ENCODE data around the gene IL22RA2. TPM values are rescaled to one million over a fixed set of nuclear protein-coding genes. Genes with fewer than 3 reads are reported as not detected.

IL22RA2 gene
- total RNA-seq, 1 experiment from 2014 or later, result not detected

DNA sequence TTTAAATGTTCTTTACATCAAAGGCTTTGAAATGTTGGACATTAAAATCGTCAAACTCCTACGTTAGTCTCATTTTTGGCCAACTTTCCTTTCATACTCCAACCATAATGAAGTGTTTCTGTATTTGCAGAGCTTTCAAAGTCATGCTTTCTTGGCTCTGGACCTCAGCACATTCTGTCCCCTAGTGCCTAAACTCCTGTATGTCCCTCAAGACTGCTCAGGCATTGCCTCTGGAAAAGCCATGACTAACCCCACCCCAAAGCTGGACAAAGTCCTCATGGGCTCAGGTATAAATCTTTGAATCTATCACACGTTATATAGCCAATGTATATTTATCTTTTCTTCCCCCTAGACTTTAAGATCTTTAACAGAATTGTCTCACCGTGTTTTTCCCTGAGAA lies 26.8 kb upstream of the IL22RA2 start:
- Histone ChIP-seq H3K4me1 (ENCODE audit: insufficient read depth, low read length, poor library complexity, severe bottlenecking) (no peaks in the 10 kb centered on the region), H3K36me3 (ENCODE audit: insufficient read depth, low read length, poor library complexity, severe bottlenecking) (peaks cover 25% of the 10 kb centered on the region), H3K4me3 (ENCODE audit: low read depth, low read length, poor library complexity, severe bottlenecking) (no peak overlapping the region), H3K9me3 (ENCODE audit: low read depth, low read length, poor library complexity, severe bottlenecking) (no peaks in the 10 kb centered on the region), H3K27me3 (replicated peaks; ENCODE audit: insufficient read depth, low read depth, low read length, poor library complexity) (no peaks in the 10 kb centered on the region), H3K27ac (ENCODE audit: low read depth, low read length, poor library complexity, severe bottlenecking) (no peak overlapping the region)
- DNase-seq (ENCODE audit: low spot score), result no peak
- no TSS peak for BruUV-seq (replicated peaks)
- ChIA-PET POLR2A (ENCODE audit: low non-redundant PET) (no interaction called here), CTCF (no interaction called here)
- intact Hi-C loops (cut with micrococcal nuclease; ENCODE audit: unreplicated experiment), result no loop called here
- TF ChIP-seq EZH2 (IDR thresholded peaks at IDR 0.05; ENCODE audit: borderline replicate concordance, low read depth, low read length, poor library complexity, severe bottlenecking), result no peak
- TF ChIP-seq, protein P1, sequence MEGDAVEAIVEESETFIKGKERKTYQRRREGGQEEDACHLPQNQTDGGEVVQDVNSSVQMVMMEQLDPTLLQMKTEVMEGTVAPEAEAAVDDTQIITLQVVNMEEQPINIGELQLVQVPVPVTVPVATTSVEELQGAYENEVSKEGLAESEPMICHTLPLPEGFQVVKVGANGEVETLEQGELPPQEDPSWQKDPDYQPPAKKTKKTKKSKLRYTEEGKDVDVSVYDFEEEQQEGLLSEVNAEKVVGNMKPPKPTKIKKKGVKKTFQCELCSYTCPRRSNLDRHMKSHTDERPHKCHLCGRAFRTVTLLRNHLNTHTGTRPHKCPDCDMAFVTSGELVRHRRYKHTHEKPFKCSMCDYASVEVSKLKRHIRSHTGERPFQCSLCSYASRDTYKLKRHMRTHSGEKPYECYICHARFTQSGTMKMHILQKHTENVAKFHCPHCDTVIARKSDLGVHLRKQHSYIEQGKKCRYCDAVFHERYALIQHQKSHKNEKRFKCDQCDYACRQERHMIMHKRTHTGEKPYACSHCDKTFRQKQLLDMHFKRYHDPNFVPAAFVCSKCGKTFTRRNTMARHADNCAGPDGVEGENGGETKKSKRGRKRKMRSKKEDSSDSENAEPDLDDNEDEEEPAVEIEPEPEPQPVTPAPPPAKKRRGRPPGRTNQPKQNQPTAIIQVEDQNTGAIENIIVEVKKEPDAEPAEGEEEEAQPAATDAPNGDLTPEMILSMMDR (conservative IDR thresholded peaks at IDR 0.05; ENCODE audit: low read depth, low read length), result no peak

- no peak for TF ChIP-seq EZH2 (IDR thresholded peaks at IDR 0.05; ENCODE audit: borderline replicate concordance, low read depth, low read length, poor library complexity, severe bottlenecking)
- TF ChIP-seq, protein P1 (conservative IDR thresholded peaks at IDR 0.05; ENCODE audit: low read depth, low read length), result no peak
- Histone ChIP-seq H3K4me3 (ENCODE audit: low read depth, low read length, poor library complexity, severe bottlenecking) (no peak overlapping the region), H3K36me3 (ENCODE audit: insufficient read depth, low read length, poor library complexity, severe bottlenecking) (peaks cover 8% of the 10 kb centered on the region), H3K9me3 (ENCODE audit: low read depth, low read length, poor library complexity, severe bottlenecking) (no peaks in the 10 kb centered on the region), H3K27ac (ENCODE audit: low read depth, low read length, poor library complexity, severe bottlenecking) (no peak overlapping the region), H3K4me1 (ENCODE audit: insufficient read depth, low read length, poor library complexity, severe bottlenecking) (no peaks in the 10 kb centered on the region), H3K27me3 (replicated peaks; ENCODE audit: insufficient read depth, low read depth, low read length, poor library complexity) (no peaks in the 10 kb centered on the region)
- intact Hi-C loops (cut with micrococcal nuclease; ENCODE audit: unreplicated experiment), result no loop called here
- ChIA-PET POLR2A (ENCODE audit: low non-redundant PET) (no interaction called here), CTCF (no interaction called here)
- DNase-seq (ENCODE audit: low spot score), result no peak
- BruUV-seq (replicated peaks), result no TSS peak
Measured at GRCh38 chr6:137197684-137198645, 24.5 kb upstream of the IL22RA2 start.

DNA sequence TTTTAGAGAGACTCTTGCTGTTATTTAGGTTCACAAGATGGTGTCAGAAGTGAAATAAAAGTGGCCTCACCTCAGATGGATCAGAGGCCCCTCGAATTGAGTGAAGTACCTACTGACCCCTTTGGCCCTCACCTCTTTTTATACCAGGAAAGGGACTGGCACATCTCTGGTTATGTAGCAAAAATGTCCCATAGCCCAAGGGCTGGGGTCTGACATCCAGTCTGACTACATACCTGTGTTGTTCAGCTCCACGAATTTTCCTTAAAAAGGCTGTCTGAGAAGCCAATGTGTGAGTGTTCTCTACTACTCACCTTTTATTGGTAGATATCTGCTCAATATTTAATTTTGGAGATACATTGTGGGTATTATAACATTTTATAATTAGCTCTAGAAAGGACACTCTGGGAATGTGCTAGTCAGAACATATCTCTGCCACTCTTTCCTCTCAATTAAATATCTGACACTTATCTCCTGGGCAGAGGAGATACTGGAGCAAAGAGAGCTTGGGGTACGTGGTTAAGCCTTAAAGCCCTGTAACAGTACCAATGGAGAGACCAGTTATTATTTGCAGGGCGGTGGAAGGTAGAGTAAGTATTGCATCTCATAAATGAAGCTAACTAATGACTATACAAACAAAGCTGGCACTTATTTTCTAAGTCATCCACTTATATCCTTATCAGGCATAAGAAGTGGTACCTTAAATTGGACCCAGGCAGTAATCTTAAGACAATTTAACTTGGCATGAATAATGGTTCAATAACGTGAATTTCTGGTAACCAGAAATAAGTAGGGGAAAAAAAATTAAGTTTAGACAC lies 20.0 kb upstream of the IL22RA2 start:
- intact Hi-C loops (cut with micrococcal nuclease; ENCODE audit: unreplicated experiment), result no loop called here
- no TSS peak for BruUV-seq (replicated peaks)
- POLR2A ChIA-PET (ENCODE audit: low non-redundant PET), result no interaction called here

More for the DNA sequence above, 20.0 kb upstream of the IL22RA2 start:
- H3K27me3 ChIP-seq (replicated peaks; ENCODE audit: insufficient read depth, low read depth, low read length, poor library complexity), result no peaks in the 10 kb centered on the region
- H3K27ac ChIP-seq (ENCODE audit: low read depth, low read length, poor library complexity, severe bottlenecking), result no peak overlapping the region
- H3K9me3 ChIP-seq (ENCODE audit: low read depth, low read length, poor library complexity, severe bottlenecking), result peaks cover 13% of the 10 kb centered on the region
- H3K4me1 ChIP-seq (ENCODE audit: insufficient read depth, low read length, poor library complexity, severe bottlenecking), result no peaks in the 10 kb centered on the region
- CTCF ChIA-PET, result no interaction called here
- TF ChIP-seq, protein P1 (conservative IDR thresholded peaks at IDR 0.05; ENCODE audit: low read depth, low read length), result no peak
- TF ChIP-seq EZH2 (IDR thresholded peaks at IDR 0.05; ENCODE audit: borderline replicate concordance, low read depth, low read length, poor library complexity, severe bottlenecking), result no peak
- H3K4me3 ChIP-seq (ENCODE audit: low read depth, low read length, poor library complexity, severe bottlenecking), result no peak overlapping the region
- no peaks in the 10 kb centered on the region for H3K36me3 ChIP-seq (ENCODE audit: insufficient read depth, low read length, poor library complexity, severe bottlenecking)
- DNase-seq (ENCODE audit: low spot score), result no peak
